Muscle of leg (tissue), 11 donors: ENCODE measurements around the gene TIGD3. TPM values are rescaled to one million over a fixed set of nuclear protein-coding genes. Genes with fewer than 3 reads are reported as not detected.

Experiments used
- DNase-seq: peaks from one replicate; pipeline ENCODE4 v3.0.0; 2013
- H3K27ac ChIP-seq: one replicate; pipeline ENCODE4 v1.5.1; 2013; ENCODE audit warnings: mild to moderate bottlenecking, low read length, control low read depth
- H3K27me3 ChIP-seq: one replicate; pipeline ENCODE4 v1.6.1; 2013; ENCODE audit warnings: low read length; ENCODE audit not compliant: control insufficient read depth, insufficient read depth
- H3K36me3 ChIP-seq: one replicate; pipeline ENCODE4 v1.6.1; 2013; ENCODE audit warnings: low read length; ENCODE audit not compliant: control insufficient read depth, insufficient read depth
- H3K4me1 ChIP-seq: one replicate; pipeline ENCODE4 v1.6.1; 2013; ENCODE audit warnings: low read length; ENCODE audit not compliant: control insufficient read depth, insufficient read depth
- H3K4me3 ChIP-seq: one replicate; pipeline ENCODE4 v1.5.1; 2013; ENCODE audit warnings: low read length, control low read depth
- H3K9me3 ChIP-seq: replicated peaks from 2 replicates; pipeline ENCODE4 v1.6.1; 2013; ENCODE audit warnings: low read depth, low read length; ENCODE audit not compliant: control insufficient read depth
- WGBS: methylation state at CpG from one replicate; pipeline ENCODE4 v1.1.5; 2013; ENCODE audit warnings: missing lambda C conversion rate; ENCODE audit not compliant: insufficient coverage; 5-methylcytosine and 5-hydroxymethylcytosine counted together
- polyA plus RNA-seq, 8 donors: library from polyadenylated mRNA; unstranded; fragments of 120-200 nt; gene quantifications; one replicate each; pipeline versions ENCODE4 v1.2.1 to v1.2.3, GENCODE V29; 2013; ENCODE audit warnings: inconsistent platforms in 1 of 8, low replicate concordance in 1 of 8; ENCODE audit not compliant: insufficient read length in 8 of 8, insufficient read depth in 1 of 8
- total RNA-seq: library from RNA; stranded (reverse); fragments of 120-200 nt; gene quantifications from one replicate; pipeline ENCODE4 v1.2.4, GENCODE V29; 2013

Gene TIGD3
- total and polyA plus RNA-seq, 9 donors: 0.12 to 0.32 (median 0.21) TPM

DNA sequence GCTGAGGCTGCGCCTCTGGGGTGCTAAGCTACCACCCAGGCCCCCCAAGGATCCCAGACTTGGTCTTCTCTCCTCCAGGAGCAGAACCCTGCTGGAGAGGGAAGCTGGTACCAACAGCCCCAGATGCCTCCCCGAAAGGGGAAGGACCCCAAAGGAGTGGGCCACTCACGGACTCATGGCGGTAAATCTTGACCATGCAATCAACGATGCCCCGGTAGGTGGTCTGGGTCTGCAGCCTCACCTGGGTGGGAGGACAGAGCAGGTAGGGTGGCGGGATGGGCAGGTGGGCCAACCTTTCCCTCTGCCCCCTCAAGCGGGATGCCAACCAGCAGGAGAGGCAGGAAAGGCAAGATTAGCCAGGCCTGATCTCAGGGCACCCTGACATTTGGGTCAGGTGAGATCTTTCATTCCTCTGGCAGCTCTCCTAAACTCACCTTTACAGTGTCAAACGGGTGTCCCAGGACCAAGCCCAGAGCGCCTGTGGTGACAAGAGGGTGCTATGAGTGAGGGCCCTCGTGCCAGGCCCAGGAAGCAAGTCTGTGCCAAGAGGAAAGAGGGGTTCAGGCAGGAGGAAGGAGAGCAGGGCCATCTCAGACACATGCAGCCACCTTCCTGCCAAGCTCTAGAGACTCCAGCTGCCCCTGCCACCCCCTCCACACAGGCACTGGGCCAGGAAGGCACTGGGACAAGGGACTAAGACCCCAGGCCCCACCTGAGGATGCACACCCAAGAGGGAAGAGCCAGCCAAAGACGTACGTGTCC lies 25.3 kb downstream of the TIGD3 start:
- Histone ChIP-seq H3K27me3 (no peaks in the 10 kb centered on the region), H3K27ac (no peak overlapping the region), H3K4me1 (peaks cover 32% of the 10 kb centered on the region), H3K9me3 (no peaks in the 10 kb centered on the region), H3K36me3 (no peaks in the 10 kb centered on the region), H3K4me3 (no peak overlapping the region)
- DNase-seq: no peak
- WGBS: 92% methylated on average over 6 of the region's 13 CpGs

DNA sequence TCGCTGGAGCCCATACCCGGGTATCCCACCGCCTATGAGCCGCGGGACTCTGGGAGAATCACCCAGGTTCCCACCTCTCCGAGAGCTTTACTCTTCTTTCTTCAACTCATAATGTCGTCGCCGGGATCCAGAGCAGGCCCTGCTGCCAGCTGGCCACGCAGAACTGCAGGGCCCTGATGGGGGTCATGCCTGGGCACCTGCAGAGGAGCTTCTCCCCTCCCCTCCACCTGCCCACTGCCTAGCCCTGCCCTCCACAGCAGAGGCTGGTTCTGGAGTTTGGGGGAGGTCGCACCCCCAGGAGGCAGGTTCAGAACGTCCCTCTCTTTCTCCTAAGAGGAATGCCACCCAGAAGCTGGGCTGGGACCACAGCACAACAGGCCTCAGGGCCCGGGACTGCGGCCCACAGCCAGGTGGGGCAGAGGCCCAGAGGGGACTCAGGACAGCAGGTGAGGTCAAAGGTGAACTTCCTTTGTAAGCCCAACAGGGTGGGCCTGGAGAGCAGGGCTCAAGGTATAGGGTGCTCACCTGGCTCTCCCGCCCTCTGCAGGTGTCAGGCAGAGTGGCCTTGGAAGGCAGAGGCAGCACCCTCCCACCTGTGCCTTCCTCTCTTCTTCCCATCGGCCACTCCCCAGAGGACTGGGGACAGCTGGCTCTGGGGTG lies 26.0 kb downstream of the TIGD3 start:
- H3K27ac ChIP-seq: no peak overlapping the region

DNA sequence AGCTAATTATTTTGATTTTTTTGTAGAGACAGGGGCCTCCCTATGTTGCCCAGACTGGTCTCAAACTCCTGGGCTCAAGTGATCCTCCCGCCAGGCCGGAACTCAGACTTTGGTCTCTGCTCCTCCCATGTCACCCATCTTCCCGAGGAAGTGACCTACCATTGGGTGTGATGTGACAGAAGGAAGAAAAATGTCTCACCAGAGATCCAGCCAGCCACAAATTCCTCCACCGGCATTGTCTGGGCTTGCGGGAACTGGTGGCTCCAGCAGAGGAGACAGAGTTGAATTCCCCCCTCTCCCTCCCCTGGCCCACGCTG lies 27.1 kb downstream of the TIGD3 start:
- Histone ChIP-seq H3K4me3 (peak overlapping the region; percentile 36), H3K36me3 (no peaks in the 10 kb centered on the region), H3K27ac (peak overlapping the region; percentile 97), H3K27me3 (no peaks in the 10 kb centered on the region), H3K4me1 (peaks cover 42% of the 10 kb centered on the region), H3K9me3 (no peaks in the 10 kb centered on the region)
- DNase-seq: peak; percentile 57
- no CpG with 5 or more reads among the region's 6 CpGs for WGBS

More for the DNA sequence above, 26.0 kb downstream of the TIGD3 start:
- no peak for DNase-seq
- Histone ChIP-seq H3K4me3 (no peak overlapping the region), H3K27me3 (no peaks in the 10 kb centered on the region), H3K4me1 (peaks cover 37% of the 10 kb centered on the region), H3K36me3 (no peaks in the 10 kb centered on the region), H3K9me3 (no peaks in the 10 kb centered on the region)
- 93% methylated on average over 10 of the region's 16 CpGs for WGBS

DNA sequence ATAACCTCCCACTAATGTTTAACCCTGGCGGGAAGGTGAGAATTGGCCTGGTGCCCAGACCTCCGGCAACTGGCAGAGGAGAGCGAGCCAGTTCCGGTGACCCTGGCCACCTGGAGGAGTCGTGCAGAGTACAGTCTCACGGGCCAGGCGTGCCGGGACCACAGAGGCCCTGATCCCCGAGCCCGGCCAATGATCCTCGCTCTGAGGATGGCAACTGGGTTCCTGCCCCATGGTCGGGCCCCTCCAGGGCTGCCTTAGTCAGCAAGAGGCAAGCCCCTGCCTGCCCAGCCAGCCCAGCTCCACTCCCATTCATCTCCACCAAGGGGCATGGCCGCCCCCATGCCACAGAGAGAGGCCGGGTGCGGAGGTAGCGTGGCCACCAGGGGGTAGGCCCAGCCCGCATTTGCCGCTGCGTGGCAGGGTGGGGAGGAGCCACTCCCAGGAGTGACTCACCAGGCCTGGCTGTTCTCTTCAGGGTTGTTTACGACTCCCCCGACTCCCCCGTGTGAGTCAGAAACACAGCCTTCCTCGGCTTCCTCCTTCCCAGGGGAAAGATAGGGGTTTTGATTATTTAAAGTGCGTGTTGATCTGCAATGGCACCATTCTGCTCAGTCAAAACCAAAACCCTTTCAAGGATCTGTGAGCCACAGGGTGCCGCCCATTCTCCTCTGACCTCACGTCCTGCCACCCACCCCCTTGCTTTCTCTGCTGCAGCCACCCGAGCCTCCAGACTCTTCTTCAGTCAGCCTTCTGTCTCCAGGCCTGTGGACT lies 27.7 kb downstream of the TIGD3 start, which contains the start of gene SLC25A45:
TSS of gene SLC25A45 (minus strand) at position 614 of the 771 bp plus-strand sequence. CDS start 695 bp downstream, outside the sequence.
- no peaks in the 10 kb centered on the region for H3K9me3 ChIP-seq
- WGBS: 7% methylated on average over 16 of the region's 27 CpGs
- H3K4me1 ChIP-seq: peaks cover 47% of the 10 kb centered on the region
- H3K27me3 ChIP-seq: no peaks in the 10 kb centered on the region
- H3K4me3 ChIP-seq: peak within 1 kb of the TSS; percentile 36
- DNase-seq: peak; percentile 93
- no peaks in the 10 kb centered on the region for H3K36me3 ChIP-seq
- H3K27ac ChIP-seq: peak within 1 kb of the TSS; percentile 97

DNA sequence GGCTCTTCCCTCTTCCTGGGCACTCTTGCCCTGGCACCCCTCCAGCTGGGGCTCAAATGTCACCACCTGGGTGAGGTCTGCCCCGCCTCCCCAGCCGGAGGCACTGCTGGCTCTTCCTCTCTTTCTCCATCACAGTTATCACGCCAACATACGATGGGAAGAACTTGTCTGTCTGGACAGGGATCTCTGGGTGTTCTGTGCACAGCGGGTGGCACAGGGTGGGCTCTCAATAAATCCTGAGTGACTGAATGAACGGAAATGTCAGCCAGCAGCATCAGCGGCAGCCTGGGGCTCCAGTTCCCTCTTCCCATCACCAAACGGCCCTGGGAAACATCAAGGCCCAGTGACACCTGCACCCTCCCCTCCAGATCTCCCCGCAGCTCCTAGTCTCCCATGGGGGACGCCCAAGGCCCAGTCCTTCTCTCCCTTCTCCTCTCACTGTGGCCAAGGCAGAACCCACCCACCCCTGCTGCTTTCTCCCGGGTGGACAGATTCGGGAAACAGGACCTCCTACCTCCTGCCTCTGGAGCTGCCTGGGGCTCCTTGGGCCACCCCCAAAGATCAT lies 28.3 kb downstream of the TIGD3 start:
- H3K27me3 ChIP-seq: no peaks in the 10 kb centered on the region

DNA sequence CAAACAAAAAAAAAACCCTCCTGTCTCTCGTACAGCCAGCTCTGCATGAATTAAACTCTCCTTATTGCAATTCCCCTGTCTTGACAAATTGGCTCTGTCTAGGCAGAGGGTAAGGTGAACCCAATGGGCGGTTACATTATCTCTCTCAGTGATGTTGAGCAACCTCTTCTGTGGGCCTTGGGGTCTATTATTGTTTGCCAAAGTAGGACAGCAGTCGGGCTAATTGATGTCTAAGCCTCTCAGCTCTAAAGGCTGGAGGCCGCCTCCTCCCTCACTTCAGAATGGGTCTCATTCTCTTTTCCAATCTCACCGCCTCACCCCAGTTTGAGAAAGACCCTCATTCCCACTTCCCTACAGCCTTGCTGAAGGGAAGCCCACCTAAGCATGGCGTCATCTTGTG lies 29.2 kb downstream of the TIGD3 start:
- Histone ChIP-seq H3K9me3 (no peaks in the 10 kb centered on the region), H3K4me1 (peaks cover 53% of the 10 kb centered on the region), H3K36me3 (peaks cover 9% of the 10 kb centered on the region), H3K4me3 (no peak overlapping the region), H3K27ac (no peak overlapping the region), H3K27me3 (no peaks in the 10 kb centered on the region)
- 89% methylated on average over 5 of the region's 6 CpGs for WGBS
- no peak for DNase-seq

More for the DNA sequence above, 28.3 kb downstream of the TIGD3 start:
- DNase-seq: no peak
- Histone ChIP-seq H3K4me3 (peak overlapping the region; percentile 36), H3K4me1 (peaks cover 49% of the 10 kb centered on the region), H3K36me3 (no peaks in the 10 kb centered on the region), H3K9me3 (no peaks in the 10 kb centered on the region), H3K27ac (peak overlapping the region; percentile 97)
- WGBS: 26% methylated on average over 6 of the region's 12 CpGs

DNA sequence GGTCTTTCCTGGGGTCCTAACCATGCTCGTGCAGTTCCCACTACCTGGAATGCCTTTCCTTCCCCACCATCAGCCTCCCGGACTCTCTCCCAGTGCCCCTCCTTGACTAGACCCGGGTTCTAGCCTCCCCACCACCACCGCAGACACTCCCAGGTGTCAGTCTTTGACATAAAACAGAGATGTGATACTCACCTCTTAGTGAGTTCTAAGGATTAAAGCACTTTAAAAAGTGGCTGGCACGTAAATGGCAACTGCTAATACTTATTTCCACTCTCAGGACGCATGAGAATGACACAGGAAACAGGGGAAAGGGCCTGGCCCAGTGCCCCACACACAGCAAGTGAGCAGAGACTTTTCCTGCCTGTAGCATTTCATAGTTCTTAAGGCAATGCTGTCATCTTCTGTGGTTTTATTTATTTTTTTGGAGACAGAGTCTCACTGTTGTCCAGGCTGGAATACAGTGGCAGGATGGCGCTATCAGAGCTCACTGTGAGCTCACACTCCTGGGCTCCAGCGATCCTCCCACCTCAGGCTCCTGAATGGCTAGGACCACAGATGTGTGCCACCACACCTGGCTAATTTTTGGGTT lies 29.8 kb downstream of the TIGD3 start:
- H3K4me1 ChIP-seq: peaks cover 53% of the 10 kb centered on the region
- H3K4me3 ChIP-seq: no peak overlapping the region
- 78% methylated on average over 5 of the region's 8 CpGs for WGBS
- no peak for DNase-seq
- peaks cover 15% of the 10 kb centered on the region for H3K36me3 ChIP-seq
- H3K9me3 ChIP-seq: no peaks in the 10 kb centered on the region
- H3K27me3 ChIP-seq: no peaks in the 10 kb centered on the region
- peak overlapping the region; percentile 35 for H3K27ac ChIP-seq

DNA sequence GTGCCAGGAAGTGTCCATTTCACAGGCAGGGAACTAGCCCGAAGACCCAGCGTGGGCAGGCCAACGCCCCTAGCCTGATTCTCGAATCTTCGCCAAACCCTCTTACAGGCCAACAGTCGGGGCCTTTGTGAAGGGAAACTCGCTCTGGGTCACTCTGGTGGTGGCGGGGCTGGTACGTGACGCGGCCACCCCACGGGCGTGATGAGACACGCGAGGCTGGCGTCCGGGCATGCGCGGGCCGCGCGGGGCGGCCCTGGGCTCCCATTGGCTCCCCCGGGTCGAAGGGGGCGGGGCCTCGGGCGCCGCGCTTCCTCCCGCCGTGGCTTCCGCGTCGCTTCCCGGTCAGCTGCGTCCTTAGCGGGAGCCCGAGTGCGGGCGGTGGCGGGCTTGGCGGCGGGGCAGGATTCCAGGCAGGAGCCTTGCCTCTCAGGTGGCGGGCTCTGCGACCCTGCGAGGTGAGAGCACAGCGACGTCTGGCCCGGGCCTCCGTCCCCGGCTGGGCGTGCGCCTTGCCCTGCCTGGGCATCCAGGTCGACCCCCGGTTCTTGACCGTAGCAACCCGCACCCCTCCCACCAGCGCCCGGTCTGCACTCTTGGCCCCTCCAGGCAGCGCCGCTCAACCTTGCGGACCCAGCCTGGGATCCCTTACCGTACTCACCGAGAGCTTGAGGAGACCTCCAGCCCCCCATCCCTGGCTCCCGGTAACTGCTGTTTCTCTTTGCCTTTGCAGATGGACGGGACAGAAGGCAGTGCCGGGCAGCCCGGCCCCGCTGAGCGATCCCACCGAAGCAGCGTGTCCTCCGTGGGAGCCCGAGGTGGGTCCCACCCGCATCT lies 32.0 kb downstream of the TIGD3 start, which contains the start of gene FRMD8:
TSS of gene FRMD8 (plus strand) at position 331 of the 834 bp plus-strand sequence. CDS start at position 731, 400 bp downstream.
- peak within 1 kb of the TSS; percentile 94 for H3K4me3 ChIP-seq
- H3K9me3 ChIP-seq: no peaks in the 10 kb centered on the region
- H3K27me3 ChIP-seq: no peaks in the 10 kb centered on the region
- WGBS: under 1% methylated on average over 64 of the region's 76 CpGs
- peak within 1 kb of the TSS; percentile 86 for H3K27ac ChIP-seq
- peaks cover 19% of the 10 kb centered on the region for H3K36me3 ChIP-seq
- H3K4me1 ChIP-seq: peaks cover 60% of the 10 kb centered on the region
- peak; percentile 95 for DNase-seq

DNA sequence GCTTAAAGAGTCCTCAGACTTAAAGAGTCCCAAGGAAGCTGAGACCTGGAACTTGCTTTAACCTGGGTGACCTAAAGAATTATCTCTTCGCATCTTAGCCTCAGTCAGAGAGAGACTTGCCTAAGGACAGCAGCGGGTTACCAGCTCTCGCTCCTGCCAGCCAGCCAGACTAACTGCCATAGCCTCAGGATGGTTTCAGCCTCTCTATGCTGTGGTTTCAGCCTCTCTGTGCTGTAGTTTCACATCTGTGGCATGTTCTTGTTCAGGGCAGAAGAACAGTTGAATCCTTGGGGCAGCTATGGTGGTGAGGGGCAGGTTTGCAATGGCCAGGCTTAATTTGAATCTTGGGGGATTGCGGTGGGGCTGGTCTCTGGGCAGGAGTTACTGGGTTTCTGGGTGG lies 34.2 kb downstream of the TIGD3 start:
- Histone ChIP-seq H3K9me3 (no peaks in the 10 kb centered on the region), H3K36me3 (peaks cover 35% of the 10 kb centered on the region), H3K27ac (no peak overlapping the region), H3K4me3 (no peak overlapping the region), H3K4me1 (peaks cover 42% of the 10 kb centered on the region), H3K27me3 (no peaks in the 10 kb centered on the region)
- DNase-seq: no peak
- WGBS: 91% methylated on average over 4 of the region's 4 CpGs
